ENCODE results near the gene ZNF579. TPM values are rescaled to one million over a fixed set of nuclear protein-coding genes. Genes with fewer than 3 reads are reported as not detected.
A peak's percentile ranks its signal among the peaks of the same experiment; 100 is the strongest.

Gene ZNF579
- polyA plus RNA-seq, 3 donors from 2014 or later = 0.19 to 0.64 TPM; not detected in 1

DNA sequence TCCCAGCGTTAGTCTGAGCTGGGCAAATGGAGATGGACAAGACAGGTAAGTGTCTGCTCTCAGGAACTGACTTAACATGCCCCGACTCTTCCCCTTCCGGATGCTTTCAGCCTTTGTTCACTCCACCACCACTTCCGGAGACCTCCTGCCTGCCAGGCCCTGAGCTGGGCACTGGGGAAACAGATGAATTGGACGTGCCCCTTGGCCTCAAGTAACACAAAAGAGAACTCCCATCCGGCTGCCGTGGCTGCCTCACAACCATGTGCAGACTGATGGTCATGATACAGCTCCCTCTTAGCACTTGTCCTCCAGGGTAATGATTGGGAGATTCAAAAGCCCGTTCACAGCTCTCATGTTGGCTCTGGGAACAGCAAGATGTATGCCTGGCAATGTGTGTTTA, 36.8 kb upstream of the ZNF579 start:
- H3K27ac Mint-ChIP-seq = no peak overlapping the region

DNA sequence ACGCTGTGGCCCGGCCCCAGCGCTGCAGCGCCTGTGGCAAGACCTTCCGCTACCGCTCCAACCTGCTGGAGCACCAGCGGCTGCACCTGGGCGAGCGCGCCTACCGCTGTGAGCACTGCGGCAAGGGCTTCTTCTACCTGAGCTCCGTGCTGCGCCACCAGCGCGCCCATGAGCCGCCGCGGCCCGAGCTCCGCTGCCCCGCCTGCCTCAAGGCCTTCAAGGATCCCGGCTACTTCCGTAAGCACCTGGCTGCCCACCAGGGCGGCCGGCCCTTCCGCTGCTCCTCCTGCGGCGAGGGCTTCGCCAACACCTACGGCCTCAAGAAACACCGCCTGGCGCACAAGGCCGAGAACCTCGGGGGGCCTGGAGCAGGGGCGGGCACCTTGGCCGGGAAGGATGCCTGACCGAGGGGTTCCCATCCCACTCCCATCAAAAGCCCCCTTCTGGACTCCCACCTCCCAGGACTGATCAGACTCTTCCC, 35.8 kb upstream of the ZNF579 start:
- Mint-ChIP-seq H3K27me3 (ENCODE audit: low read depth in 3 of 3) (peaks cover 0 to 2% (median 2%) of the 10 kb centered on the region in 3 donors), H3K4me3 (no peak overlapping the region), H3K9me3 (no peaks in the 10 kb centered on the region), H3K36me3 (peaks cover 0 to 9% (median 7%) of the 10 kb centered on the region in 3 donors), H3K4me1 (peaks cover 15 to 29% of the 10 kb centered on the region in 2 donors), H3K27ac (no peak overlapping the region)
- DNase-seq = no peak

More for the DNA sequence above, 36.8 kb upstream of the ZNF579 start:
- H3K9me3 Mint-ChIP-seq = no peaks in the 10 kb centered on the region
- peaks cover 0 to 8% (median 7%) of the 10 kb centered on the region in 3 donors for H3K36me3 Mint-ChIP-seq
- peaks cover 0 to 2% (median 0%) of the 10 kb centered on the region in 3 donors for H3K27me3 Mint-ChIP-seq (ENCODE audit: low read depth in 3 of 3)
- DNase-seq = no peak
- peaks cover 10 to 19% of the 10 kb centered on the region in 2 donors for H3K4me1 Mint-ChIP-seq
- H3K4me3 Mint-ChIP-seq = no peak overlapping the region

DNA sequence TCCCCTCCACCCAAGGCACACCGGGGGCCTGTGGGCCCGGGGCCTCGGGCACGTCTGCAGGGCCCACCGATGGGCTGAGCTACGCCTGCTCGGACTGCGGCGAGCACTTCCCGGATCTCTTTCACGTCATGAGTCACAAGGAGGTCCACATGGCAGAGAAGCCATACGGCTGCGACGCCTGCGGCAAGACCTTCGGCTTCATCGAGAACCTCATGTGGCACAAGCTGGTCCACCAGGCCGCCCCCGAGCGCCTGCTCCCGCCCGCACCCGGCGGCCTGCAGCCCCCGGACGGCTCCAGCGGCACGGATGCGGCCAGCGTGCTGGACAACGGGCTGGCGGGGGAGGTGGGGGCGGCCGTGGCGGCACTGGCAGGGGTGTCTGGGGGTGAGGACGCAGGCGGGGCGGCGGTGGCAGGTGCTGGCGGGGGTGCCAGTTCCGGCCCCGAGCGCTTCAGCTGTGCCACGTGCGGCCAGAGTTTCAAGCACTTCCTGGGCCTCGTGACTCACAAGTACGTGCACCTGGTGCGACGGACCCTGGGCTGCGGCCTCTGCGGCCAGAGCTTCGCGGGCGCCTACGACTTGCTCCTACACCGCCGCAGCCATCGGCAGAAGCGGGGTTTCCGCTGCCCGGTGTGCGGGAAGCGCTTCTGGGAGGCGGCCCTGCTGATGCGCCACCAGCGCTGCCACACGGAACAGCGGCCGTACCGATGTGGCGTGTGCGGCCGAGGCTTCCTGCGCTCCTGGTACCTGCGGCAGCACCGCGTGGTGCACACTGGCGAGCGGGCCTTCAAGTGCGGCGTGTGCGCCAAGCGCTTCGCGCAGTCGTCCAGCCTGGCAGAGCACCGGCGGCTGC, 35.1 kb upstream of the ZNF579 start:
- peaks cover 0 to 9% (median 7%) of the 10 kb centered on the region in 3 donors for H3K36me3 Mint-ChIP-seq
- H3K27me3 Mint-ChIP-seq (ENCODE audit: low read depth in 3 of 3) = peaks cover 0 to 2% (median 2%) of the 10 kb centered on the region in 3 donors
- no peak overlapping the region for H3K4me3 Mint-ChIP-seq
- H3K4me1 Mint-ChIP-seq = peaks cover 20 to 36% of the 10 kb centered on the region in 2 donors
- no peak overlapping the region for H3K27ac Mint-ChIP-seq
- DNase-seq = no peak
- no peaks in the 10 kb centered on the region for H3K9me3 Mint-ChIP-seq

DNA sequence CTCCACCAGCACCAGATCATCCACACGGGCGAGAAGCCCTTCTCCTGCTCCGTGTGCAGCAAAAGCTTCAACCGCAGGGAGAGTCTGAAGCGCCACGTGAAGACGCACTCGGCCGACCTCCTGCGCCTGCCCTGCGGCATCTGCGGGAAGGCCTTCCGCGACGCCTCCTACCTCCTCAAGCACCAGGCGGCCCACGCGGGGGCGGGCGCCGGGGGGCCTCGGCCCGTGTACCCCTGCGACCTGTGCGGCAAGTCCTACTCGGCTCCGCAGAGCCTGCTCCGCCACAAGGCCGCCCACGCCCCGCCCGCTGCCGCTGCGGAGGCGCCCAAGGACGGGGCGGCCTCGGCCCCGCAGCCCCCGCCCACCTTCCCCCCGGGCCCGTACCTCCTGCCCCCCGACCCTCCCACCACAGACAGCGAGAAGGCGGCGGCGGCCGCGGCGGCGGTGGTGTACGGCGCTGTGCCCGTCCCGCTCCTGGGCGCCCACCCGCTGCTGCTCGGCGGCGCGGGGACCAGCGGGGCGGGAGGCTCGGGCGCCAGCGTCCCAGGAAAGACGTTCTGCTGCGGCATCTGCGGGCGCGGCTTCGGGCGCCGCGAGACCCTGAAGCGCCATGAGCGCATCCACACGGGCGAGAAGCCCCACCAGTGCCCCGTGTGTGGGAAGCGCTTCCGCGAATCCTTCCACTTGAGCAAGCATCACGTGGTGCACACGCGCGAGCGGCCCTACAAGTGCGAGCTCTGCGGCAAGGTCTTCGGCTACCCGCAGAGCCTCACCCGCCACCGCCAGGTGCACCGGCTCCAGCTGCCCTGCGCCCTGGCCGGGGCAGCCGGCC, 34.3 kb upstream of the ZNF579 start:
- Mint-ChIP-seq H3K4me3 (no peak overlapping the region), H3K27ac (no peak overlapping the region), H3K36me3 (peaks cover 0 to 12% (median 7%) of the 10 kb centered on the region in 3 donors), H3K4me1 (peaks cover 17 to 32% of the 10 kb centered on the region in 2 donors), H3K9me3 (no peaks in the 10 kb centered on the region), H3K27me3 (ENCODE audit: low read depth in 3 of 3) (peaks cover 0 to 4% (median 2%) of the 10 kb centered on the region in 3 donors)
- DNase-seq = no peak

DNA sequence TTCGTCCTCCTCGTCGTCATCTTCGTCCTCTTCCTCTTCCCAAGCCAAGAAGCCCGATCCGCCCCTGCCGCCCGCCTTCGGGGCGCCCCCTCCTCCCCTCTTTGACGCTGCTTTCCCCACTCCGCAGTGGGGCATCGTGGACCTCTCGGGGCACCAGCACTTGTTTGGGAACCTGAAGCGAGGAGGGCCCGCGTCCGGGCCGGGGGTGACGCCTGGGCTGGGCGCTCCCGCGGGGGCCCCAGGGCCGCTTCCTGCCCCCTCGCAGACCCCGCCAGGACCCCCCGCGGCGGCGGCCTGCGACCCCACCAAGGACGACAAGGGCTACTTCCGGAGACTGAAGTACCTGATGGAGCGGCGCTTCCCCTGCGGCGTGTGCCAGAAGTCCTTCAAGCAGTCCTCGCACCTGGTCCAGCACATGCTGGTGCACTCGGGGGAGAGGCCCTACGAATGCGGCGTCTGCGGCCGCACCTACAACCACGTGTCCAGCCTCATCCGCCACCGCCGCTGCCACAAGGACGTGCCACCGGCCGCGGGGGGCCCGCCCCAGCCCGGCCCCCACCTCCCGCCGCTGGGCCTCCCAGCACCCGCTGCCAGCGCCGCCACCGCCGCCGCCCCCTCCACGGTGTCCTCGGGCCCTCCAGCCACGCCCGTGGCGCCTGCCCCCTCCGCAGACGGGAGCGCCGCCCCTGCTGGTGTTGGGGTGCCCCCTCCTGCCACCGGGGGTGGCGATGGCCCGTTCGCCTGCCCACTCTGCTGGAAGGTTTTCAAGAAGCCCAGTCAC, 33.5 kb upstream of the ZNF579 start:
- Mint-ChIP-seq H3K36me3 (peaks cover 3 to 12% (median 7%) of the 10 kb centered on the region in 3 donors), H3K27ac (no peak overlapping the region), H3K27me3 (ENCODE audit: low read depth in 3 of 3) (peaks cover 0 to 4% (median 2%) of the 10 kb centered on the region in 3 donors), H3K4me1 (peaks cover 21 to 36% of the 10 kb centered on the region in 2 donors), H3K4me3 (no peak overlapping the region), H3K9me3 (no peaks in the 10 kb centered on the region)
- no peak for DNase-seq

DNA sequence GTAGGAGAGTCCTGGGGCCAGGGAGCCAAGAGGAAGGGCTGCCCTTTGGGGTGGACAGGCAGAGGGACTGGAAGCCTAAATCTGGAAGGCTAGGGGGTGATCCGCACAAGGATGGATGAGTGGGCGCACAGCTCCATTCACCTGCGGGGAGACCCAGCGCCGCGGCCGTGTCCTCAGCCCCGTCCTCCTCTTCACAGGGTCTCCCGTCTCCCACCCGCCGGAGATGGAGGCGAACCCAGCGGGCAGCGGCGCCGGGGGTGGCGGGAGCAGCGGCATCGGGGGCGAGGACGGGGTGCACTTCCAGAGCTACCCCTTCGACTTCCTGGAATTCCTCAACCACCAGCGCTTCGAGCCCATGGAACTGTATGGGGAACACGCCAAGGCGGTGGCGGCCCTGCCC, 32.7 kb upstream of the ZNF579 start:
- Mint-ChIP-seq H3K27me3 (ENCODE audit: low read depth in 3 of 3) (peaks cover 0 to 4% (median 2%) of the 10 kb centered on the region in 3 donors), H3K9me3 (no peaks in the 10 kb centered on the region), H3K4me3 (no peak overlapping the region), H3K4me1 (peaks cover 25 to 43% of the 10 kb centered on the region in 2 donors), H3K27ac (no peak overlapping the region), H3K36me3 (peaks cover 3 to 12% (median 7%) of the 10 kb centered on the region in 3 donors)
- DNase-seq = no peak

DNA sequence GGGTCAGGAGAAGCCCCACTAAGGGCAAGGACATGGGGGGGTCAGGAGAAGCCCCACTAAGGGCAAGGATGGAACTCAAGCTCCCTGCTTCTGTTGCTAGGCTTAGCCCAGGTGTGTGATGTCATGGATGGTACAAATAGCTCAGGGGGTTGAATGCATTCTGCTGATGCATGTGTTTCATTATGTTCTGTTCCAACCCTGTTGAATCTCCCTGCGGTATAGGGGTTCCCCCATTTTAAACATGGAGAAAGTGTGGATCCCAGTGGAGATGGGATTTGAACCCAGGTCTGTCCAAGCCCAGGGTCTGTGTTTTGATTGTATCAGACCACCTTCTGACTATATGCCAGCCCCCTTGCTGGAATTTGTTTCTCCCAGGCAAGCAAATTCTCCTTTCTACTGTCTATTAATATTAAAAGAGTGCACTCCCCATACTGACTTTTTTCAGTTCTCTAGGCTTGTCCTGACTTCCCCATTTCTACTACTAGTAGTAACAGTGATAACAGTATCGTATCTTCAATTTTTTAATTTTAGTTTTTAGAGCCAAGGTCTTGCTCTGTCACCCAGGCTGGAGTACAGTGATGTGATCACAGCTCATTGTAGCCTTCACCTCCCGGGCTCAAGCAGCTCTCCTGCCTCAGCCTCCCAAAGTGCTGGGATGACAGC, 31.5 kb upstream of the ZNF579 start:
- no peak for DNase-seq
- Mint-ChIP-seq H3K27ac (peak overlapping the region in 1 of 6 donors; percentile 26), H3K9me3 (peaks cover 0 to 2% (median 0%) of the 10 kb centered on the region in 6 donors), H3K4me3 (no peak overlapping the region), H3K4me1 (peaks cover 32 to 51% of the 10 kb centered on the region in 2 donors), H3K36me3 (peaks cover 3 to 12% (median 8%) of the 10 kb centered on the region in 3 donors), H3K27me3 (ENCODE audit: low read depth in 3 of 3) (peaks cover 0 to 4% (median under 1%) of the 10 kb centered on the region in 3 donors)

DNA sequence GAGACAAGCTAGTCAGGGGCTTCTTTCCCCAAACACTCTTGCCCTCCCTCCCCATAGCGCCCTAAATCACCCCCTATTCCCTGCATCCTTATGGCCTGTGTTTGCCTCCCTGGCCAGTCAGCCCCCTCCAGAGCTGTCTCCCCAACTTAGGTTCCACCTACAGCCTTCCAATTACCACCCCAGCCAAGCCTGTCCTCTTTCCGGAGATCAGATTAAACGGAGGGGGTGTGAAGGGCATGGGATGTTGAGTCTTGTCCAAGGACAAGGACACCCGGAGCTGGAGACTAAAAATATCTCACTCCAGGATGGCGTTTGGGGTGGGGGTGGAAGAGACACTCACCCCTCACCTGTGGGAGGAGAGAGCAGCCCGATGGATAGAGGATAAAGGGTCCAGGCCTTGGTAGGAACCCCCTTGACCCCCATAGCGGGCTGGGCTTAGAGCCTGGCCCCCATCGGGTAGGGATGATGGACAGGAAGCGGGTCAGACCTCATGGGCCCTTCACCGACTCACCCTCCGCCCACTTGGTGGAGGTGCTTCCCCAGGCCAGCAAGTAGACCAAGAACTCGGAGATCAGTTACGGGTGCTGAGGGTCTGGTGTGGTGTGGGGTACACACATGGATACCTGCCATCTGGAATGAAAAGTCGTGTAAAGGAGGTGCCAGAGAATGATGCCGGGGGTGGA, 30.8 kb upstream of the ZNF579 start:
- DNase-seq = no peak
- Mint-ChIP-seq H3K4me3 (no peak overlapping the region), H3K27ac (peak overlapping the region in 1 of 6 donors; percentile 26), H3K36me3 (peaks cover 3 to 12% (median 8%) of the 10 kb centered on the region in 3 donors), H3K27me3 (ENCODE audit: low read depth in 3 of 3) (peaks cover 0 to 4% (median 0%) of the 10 kb centered on the region in 3 donors), H3K9me3 (peaks cover 0 to 2% (median 0%) of the 10 kb centered on the region in 6 donors), H3K4me1 (peaks cover 39 to 58% of the 10 kb centered on the region in 2 donors)

DNA sequence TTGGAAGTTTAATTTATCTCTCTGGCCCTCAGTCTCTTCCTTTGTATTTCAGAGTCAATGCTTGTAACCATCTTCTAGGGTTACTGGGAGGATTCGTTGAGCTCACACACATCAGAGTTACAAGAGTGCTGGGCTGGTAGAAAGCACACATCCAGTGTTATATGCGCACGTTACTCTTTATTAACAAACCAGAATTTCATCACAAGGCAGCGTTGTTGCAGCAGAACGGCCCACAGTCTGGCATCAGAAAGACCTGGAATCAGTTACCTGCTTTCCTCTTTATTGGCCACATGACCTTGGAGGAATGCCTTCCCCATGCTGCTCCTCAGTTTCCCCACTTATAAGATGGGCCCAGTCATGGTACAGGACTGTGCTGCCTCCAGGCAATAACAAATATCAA, 28.7 kb upstream of the ZNF579 start:
- Mint-ChIP-seq H3K9me3 (peaks cover 0 to 2% (median 0%) of the 10 kb centered on the region in 6 donors), H3K4me3 (no peak overlapping the region), H3K36me3 (peaks cover 3 to 12% (median 8%) of the 10 kb centered on the region in 3 donors), H3K27me3 (ENCODE audit: low read depth in 3 of 3) (peaks cover 5 to 19% (median 6%) of the 10 kb centered on the region in 3 donors), H3K27ac (no peak overlapping the region), H3K4me1 (peaks cover 53 to 72% of the 10 kb centered on the region in 2 donors)
- DNase-seq = no peak

DNA sequence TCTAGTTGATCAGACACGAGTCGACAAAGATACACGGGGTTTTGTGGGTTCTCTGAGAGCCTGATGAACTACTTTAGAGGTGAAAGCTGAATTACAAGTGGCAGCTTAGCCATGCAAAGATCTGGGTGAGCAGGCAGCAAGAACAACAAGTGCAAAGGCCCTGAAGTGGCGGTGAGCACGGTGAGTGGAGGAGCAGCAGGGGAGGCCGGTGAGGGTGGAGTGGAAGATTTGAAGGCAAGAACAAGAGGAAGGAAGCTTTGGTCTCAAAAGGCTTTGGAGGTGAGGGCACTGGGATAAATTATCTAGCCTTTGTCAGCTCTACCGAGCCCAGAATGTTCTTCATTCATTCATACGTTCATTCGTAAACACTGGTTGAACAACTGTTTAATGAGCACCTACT, 26.2 kb upstream of the ZNF579 start:
- Mint-ChIP-seq H3K4me3 (peak overlapping the region; percentile 95 to 98 (median 95)), H3K4me1 (peaks cover 55 to 72% of the 10 kb centered on the region in 2 donors), H3K36me3 (peaks cover 3 to 4% (median 3%) of the 10 kb centered on the region in 3 donors), H3K27me3 (ENCODE audit: low read depth in 3 of 3) (peaks cover 5 to 20% (median 6%) of the 10 kb centered on the region in 3 donors), H3K27ac (peak overlapping the region; percentile 46 to 99 (median 96)), H3K9me3 (peaks cover 0 to 2% (median 0%) of the 10 kb centered on the region in 6 donors)
- DNase-seq = no peak

DNA sequence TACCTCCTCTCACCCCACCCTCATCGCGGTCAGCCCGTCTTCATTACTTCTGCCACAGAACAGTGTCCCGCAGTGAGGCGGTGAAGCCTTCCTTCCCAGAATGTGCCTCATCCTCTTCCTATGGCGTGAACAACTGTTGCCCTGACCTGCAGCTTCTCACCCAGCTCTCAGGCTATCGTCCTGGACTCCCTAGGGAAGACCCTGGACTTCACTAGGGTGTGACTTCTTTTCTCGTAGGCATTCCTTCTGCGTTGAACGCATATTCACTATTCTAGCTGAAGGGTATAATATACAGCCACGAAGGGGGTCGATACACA, 25.8 kb upstream of the ZNF579 start:
- Mint-ChIP-seq H3K9me3 (peaks cover 0 to 2% (median 0%) of the 10 kb centered on the region in 6 donors), H3K4me1 (peaks cover 57 to 72% of the 10 kb centered on the region in 2 donors), H3K4me3 (peak overlapping the region; percentile 95 to 98 (median 95)), H3K27ac (peak overlapping the region; percentile 88 to 99 (median 98)), H3K36me3 (peaks cover 3 to 4% (median 3%) of the 10 kb centered on the region in 3 donors), H3K27me3 (ENCODE audit: low read depth in 3 of 3) (peaks cover 5 to 18% (median 6%) of the 10 kb centered on the region in 3 donors)
- no peak for DNase-seq

Measured in immature natural killer cell (primary cell).